Pons (tissue), 1 donor: ENCODE measurements around the gene FHIP1B.
A peak's percentile ranks its signal among the peaks of the same experiment; 100 is the strongest.
"Not testable (repeated sequence)": the region's sequence is repeated elsewhere in the genome, so short reads cannot be mapped to it uniquely, and the experiment has no call there.

Experiments used
- DNase-seq: peaks from one replicate; pipeline ENCODE4 v3.0.0-alpha.2; 2016; ENCODE audit warnings: low spot score

The FHIP1B gene

DNA sequence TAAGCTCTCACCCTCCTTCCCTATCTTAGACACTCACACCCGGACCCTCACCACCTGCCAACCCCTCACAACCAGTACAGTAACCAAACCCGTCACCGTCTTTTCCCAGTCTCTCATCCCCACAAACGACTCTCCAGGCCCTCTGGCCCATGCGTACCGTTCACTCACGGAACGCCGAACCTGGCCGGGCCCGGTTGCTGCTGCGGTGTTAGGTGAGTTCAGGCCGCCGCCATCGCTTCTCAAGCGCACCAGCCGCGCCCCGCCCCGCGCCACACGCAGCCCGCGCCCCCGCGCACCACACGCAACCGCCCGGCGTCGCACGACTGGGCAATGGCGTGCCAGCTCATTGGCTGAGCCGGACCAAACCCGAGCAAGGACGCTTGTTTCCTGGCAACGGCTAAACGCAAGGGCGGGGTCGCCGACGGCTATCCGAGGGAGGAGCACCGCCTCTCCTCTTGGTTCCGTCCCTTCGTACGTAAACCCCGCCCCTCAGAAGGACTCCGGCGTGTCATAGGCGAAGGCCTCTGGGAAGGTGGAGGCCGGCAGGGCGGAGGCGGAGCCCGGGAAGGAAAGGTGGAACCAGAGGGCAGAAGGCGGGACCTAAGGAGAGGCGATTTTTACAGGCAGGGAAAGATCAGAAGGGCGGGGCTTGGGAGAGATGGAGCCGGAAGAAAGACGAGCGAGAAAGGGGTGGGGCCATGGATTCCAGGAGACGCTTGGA lies at the start of gene FHIP1B:
Gene FHIP1B (minus strand): TSS at position 250 of the 721 bp plus-strand sequence. CDS start 10,120 bp downstream, outside the sequence.
- peak; percentile 99 for DNase-seq

DNA sequence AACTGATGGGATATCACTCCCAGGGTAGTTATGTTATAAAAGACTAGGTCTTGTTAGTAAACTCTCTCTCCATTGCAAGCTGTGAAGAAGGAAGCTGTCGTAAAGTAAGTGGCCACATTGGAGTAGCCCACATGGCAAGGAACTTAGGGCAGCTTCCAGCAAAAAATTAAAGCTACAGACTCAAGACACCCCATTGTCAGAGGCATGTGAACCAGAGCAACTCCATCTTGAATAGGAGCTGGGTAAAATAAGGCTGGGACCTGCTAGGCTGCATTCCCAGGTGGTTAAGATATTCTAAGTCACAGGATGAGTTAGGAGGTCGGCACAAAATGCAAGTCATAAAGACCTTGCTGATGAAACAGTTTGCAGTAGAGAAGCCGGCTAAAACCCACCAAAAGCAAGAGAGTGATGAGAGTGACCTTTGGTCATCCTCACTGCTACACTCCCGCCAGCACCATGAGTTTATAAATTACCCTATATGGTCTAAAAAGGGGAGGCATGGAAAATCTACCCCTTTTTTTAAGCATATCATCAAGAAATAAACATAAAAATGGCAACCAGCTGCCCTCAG lies 49.1 kb upstream of the FHIP1B start:
- no peak for DNase-seq

- DNase-seq = not testable (repeated sequence)
Measured at GRCh38 chr11:6280809-6281208, 46.4 kb upstream of the FHIP1B start.

DNA sequence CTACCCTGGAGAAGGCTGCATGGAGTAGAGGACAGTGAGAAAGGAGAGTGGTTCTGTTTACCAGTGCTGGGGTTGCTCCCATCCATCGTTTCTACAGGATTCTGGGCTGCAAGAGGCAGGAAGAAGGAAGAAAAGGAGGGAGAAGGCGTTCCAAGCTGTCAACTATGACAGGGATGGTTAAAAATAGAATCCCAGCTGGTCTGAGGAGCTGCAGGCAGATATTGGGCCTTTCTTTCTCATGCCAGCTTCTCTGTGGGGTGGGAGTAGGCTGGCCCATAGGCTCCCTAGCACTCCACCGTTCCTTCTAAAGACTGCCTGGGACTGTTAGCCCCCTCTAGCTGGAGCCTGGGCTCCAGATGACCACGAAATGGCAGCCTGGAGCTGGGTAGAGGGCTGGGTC lies 38.8 kb upstream of the FHIP1B start:
- no peak for DNase-seq

GRCh38 chr11:6271598-6271997 lies 37.2 kb upstream of the FHIP1B start:
- no peak for DNase-seq

DNA sequence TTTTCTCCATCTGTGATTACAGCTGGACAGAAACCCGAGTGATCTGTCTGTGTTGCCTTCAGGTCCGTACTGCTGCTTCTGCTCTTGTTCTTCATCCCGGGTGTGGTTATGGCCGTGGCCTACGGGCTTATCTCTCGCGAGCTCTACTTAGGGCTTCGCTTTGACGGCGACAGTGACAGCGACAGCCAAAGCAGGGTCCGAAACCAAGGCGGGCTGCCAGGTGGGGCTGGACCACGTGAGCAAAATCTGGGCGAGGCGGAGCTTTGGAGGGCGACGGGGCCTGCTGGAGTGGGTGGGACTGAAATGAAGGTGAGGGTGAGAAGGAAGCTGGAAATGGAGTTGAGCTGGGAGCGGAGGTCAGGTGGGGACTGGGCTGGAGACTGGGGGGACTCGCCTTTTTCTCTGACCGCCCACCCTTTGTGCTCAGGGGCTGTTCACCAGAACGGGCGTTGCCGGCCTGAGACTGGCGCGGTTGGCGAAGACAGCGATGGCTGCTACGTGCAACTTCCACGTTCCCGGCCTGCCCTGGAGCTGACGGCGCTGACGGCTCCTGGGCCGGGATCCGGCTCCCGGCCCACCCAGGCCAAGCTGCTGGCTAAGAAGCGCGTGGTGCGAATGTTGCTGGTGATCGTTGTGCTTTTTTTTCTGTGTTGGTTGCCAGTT lies 36.3 kb upstream of the FHIP1B start:
- DNase-seq = no peak

- no peak for DNase-seq
Measured at GRCh38 chr11:6269994-6270393, 35.6 kb upstream of the FHIP1B start.

DNA sequence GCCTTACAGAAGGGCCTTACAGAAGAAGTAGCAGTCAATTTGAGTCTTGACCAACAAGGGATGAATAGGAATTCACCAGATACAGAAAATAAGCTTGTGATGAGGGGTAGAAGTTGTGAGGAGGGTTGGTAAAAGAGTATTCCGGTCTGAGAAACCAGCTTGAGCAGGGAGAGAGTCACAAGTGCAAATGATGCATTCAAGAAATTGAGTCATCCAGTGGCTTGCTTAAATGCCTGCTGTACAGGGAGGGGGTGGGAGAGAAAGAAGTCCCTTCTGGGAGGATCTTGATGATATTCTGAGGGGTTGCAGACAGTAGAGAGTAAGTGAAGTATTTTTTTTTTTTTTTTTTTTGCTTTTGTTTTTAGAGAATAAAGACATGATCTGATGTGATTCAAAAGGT lies 34.4 kb upstream of the FHIP1B start:
- DNase-seq = no peak

- DNase-seq = no peak
Measured at GRCh38 chr11:6263662-6264061, 29.2 kb upstream of the FHIP1B start.

DNA sequence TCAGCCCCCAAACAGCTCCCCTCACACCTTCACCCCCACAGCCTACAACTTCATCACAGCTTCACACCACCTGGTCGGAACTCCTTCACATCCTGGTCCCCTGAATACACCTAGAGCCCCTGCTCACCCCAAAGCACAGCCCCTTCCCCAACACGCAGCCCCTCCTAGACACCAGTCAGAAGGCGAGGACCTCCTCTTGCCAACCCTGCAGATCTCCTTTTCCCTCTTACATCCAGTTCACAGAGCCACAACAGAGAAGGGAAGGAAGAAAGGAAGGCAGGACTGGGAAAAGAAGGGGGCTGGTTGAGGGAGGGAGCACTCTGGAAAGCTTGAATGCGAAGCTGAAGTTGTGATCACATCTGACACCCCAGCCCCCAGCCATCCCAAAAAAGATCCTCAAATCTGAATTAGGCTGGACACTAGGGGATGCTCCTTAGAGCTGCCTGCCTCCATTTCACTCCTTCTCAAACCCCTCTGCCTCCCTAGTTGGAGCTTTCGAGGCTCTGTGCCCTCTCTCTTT lies 25.8 kb upstream of the FHIP1B start:
- no peak for DNase-seq

GRCh38 chr11:6258571-6259081 lies 24.2 kb upstream of the FHIP1B start:
- no peak for DNase-seq

GRCh38 chr11:6258141-6258540 lies 23.7 kb upstream of the FHIP1B start:
- no peak for DNase-seq

DNA sequence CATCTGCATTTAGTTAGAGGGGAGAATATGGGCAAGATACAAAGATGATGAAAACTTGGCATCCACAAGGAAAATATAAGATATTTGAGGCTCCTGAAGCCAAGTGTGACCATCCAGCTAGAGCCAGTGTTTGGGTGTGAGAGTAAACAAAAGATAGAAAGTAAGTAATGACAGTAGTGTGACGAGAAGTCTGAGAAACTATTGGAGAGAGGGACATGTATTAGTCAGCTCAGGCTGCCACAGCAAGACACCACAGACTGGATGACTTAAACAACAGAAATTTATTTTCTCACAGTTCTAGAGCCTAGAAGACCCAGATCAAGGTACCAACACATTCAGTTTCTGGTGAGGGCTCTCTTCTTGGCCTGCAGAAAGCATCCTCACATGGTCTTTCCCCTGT lies 18.8 kb upstream of the FHIP1B start:
- DNase-seq = no peak

DNA sequence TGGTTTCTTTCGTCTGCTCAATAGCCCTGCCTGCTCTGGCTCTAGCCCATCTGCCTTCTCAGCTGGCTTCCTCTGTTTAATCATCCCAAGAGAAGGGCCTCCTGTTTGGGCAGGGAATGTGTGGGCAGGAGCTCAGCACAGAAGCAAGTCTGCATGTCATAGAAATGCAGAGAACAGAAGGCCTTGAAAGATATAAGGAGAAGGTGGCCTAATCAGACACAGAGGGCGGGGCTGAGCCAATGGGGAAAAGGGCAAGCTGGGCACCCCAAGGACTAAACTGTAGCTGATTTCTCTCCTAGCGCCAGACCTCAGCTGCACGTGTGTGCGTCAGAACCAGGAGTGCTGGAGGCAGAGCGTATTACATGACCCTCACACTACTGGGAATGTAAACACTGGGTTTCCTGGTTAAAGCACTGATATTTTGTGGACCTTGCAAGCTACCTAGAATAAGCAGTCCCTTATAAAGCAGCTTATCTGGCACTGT lies 17.6 kb upstream of the FHIP1B start:
- no peak for DNase-seq

GRCh38 chr11:6251120-6251733 lies 16.8 kb upstream of the FHIP1B start:
- DNase-seq = peak; percentile 42

- no peak for DNase-seq
Measured at GRCh38 chr11:6249770-6250555, 15.5 kb upstream of the FHIP1B start.

DNA sequence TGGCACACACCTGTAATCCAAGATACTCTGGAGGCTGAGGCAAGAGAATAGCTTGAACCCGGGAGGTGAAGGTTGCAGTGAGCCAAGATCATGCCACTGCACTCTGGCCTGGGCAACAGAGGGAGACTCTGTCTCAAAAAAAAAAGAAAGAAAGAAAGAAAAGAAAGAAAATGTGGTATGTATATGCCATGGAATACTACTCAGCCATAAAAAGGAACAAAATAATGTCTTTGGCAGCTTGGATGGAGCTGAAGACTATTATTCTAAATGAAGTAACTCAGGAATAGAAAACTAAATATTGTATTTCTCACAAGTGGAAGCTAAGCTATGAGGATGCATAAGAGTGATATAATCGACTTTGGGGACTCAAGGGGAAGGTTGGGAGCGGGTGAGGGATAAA lies 14.5 kb upstream of the FHIP1B start:
- not testable (repeated sequence) for DNase-seq

DNA sequence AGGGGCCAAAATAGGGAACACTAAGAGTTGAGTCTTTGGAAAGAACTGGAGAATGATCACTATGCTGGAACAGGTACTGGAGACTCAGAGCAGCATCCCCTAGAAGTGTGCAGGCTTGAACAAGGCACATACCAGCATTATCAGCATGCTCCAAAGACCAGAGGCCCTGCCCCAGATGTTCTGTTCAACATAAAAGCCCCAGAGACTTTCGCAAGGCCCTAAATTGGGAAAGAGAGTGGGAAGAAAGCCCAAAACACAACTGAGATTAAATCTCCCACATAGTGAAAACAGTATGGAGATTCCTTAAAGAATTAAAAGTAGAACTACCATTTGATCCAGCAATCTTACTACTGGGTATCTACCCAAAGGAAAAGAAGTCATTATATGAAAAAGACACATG lies 13.8 kb upstream of the FHIP1B start:
- DNase-seq = no peak

GRCh38 chr11:6245536-6245935 lies 11.1 kb upstream of the FHIP1B start:
- DNase-seq = no peak

- DNase-seq = no peak
Measured at GRCh38 chr11:6241316-6241715, 6.9 kb upstream of the FHIP1B start.

DNA sequence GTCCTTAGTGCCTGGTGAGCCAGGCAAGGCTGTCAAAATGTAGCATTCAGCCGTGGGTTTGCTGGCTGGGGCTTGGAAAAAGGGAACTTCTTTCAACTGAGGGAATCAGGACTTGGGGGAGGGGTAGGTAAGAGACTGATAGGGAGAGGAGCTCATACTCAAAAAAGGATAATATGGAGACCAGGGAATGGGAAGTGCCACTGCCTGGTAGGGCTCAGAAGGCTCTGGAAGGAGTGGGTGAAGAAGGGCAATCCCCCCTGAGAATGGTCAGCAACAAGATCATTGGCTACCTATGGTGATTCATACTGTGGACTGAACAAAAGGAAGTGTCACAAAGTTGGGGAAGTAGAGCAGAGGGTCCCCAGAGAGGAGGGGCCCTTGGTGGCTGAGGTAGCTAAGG lies 6.3 kb upstream of the FHIP1B start:
- DNase-seq = no peak

GRCh38 chr11:6240139-6240538 lies 5.7 kb upstream of the FHIP1B start:
- DNase-seq = no peak
